Subcutaneous adipose tissue (tissue), 4 donors: ENCODE results near the gene NTSR1. TPM values are rescaled to one million over a fixed set of nuclear protein-coding genes. Genes with fewer than 3 reads are reported as not detected.

Experiments used
- CTCF ChIP-seq: fragments of 450-650 bp; IDR thresholded peaks from one replicate; pipeline ENCODE4 v1.5.1; 2016; ENCODE audit warnings: low read depth, mild to moderate bottlenecking, control low read depth, antibody characterized with exemption, moderate library complexity
- total RNA-seq, 4 donors: library from RNA; depleted of rRNA; stranded (reverse); fragments of >200 nt; gene quantifications; one replicate each; pipeline ENCODE4 v1.1.0, GENCODE V29; 2016

Gene NTSR1
- total RNA-seq, 4 donors from 2014 or later = 0.16 TPM; not detected in 3

DNA sequence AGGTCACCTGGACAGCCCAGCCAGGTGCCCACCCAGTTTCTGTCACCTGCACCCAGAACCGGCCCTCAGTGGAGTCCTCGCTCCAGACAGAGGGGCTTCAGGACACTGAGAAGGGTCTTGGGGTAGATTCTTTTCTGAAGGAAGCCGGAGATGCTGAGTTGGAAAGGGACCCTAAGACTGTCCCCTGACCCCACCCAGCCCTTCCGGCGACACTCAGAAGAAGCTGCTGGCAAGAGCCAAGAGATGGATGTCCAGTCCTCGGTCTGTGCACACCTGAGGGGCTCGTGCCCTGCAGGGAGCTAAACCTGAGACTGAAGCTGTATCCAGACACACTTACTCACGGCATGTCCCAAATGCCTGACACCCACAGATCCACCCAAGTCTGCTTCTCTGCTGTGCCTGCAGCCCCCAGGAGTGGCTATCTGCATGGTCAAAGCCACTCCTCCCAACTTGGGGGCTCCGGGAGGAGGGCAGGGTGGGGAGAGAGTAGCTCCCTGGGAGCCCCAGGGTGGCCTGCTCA lies 20.2 kb downstream of the NTSR1 start:
- no peak for TF ChIP-seq CTCF

GRCh38 chr20:62730481-62730880 lies 21.8 kb downstream of the NTSR1 start:
- TF ChIP-seq CTCF = no peak

- no peak for TF ChIP-seq CTCF
Observed at GRCh38 chr20:62732031-62732760, 23.6 kb downstream of the NTSR1 start.

- TF ChIP-seq CTCF = no peak
Observed at GRCh38 chr20:62732842-62733525, 24.3 kb downstream of the NTSR1 start.

- no peak for TF ChIP-seq CTCF
Observed at GRCh38 chr20:62733526-62733842, 24.8 kb downstream of the NTSR1 start.

DNA sequence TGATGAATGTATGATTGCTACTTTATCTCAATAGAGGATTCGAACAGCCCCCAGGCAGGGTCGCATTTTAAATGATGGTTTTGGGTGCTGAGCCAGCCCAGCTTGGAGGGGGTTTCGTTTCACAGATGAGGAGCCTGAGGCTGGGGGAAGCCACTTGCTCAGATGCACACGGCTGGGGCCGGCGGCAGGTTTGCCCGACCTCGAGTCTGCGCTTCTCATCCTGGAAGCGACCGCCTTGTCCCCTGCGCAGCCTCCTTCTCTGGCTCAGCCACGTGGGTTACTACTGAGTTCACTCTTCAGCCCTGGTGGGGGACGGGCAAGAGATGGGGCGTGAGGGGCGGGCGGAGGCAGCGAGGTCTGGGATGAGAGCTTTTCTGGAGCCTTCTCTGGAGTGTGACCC lies 25.3 kb downstream of the NTSR1 start:
- no peak for TF ChIP-seq CTCF

- no peak for TF ChIP-seq CTCF
Observed at GRCh38 chr20:62734326-62734725, 25.7 kb downstream of the NTSR1 start.
